Measurements from ENCODE around the gene CYTH4. TPM values are rescaled to one million over a fixed set of nuclear protein-coding genes. Genes with fewer than 3 reads are reported as not detected.

Gene CYTH4
- total and polyA plus RNA-seq, 10 of the 15 experiments (the other 5 are each of a cell fraction or from before 2014, with no cell fraction given), result 1.5 to 27.3 (median 16.9) TPM

GRCh38 chr22:37244922-37245722, 37.2 kb upstream of the CYTH4 start:
- peaks cover 13% of the 10 kb centered on the region in 2 experiments for H3K36me3 ChIP-seq (ENCODE audit: control insufficient read depth in 2 of 2, insufficient read depth in 2 of 2, low read length in 1 of 2)
- FAIRE-seq (no peak), ATAC-seq (peak; percentile 31), DNase-seq (ENCODE audit: low read depth, low spot score) (no peak)
- POLR2A ChIA-PET, result interaction anchor here (0.5 to 12.5 kb wide), 14 partner anchors 10 to 98 kb away, joined by 3 to 246 read pairs (median 5); no protein-coding TSS in a partner anchor
- peaks cover 44% of the 10 kb centered on the region for H3K79me2 ChIP-seq (ENCODE audit: control insufficient read depth, insufficient read depth, low read length)
- peak overlapping the region; percentile 73 for H3K4me2 ChIP-seq (ENCODE audit: control insufficient read depth, insufficient read depth)
- RAD21 ChIA-PET (ENCODE audit: unreplicated experiment), result interaction anchor here (0.7 to 9.8 kb wide), 11 partner anchors 9 to 95 kb away, joined by 4 to 196 read pairs (median 25); partner anchors contain the start of gene IL2RB
- no TSS peak for BruUV-seq (replicated peaks)
- peak overlapping the region; percentile 96 for H3K27ac ChIP-seq (ENCODE audit: control insufficient read depth, insufficient read depth)
- peaks cover 44% of the 10 kb centered on the region for H3K4me1 ChIP-seq (ENCODE audit: control insufficient read depth, insufficient read depth, low read length)
- intact Hi-C loops (cut with micrococcal nuclease; ENCODE audit: unreplicated experiment), result loop anchor here (2.0 to 5.0 kb wide), 2 partner anchors 20 to 83 kb away; no protein-coding TSS in a partner anchor
- 0 out of 2 replicates have a peak, but pooled peaks cover 1% of the 10 kb centered on the region for H4K20me1 ChIP-seq (ENCODE audit: control insufficient read depth, insufficient read depth)
- H2AFZ ChIP-seq (ENCODE audit: control insufficient read depth, low read depth, low read length), result peak overlapping the region; percentile 37; the same call in 1 of the 2 replicates
- CTCF ChIA-PET, result interaction anchor here (0.5 to 12.8 kb wide), 21 partner anchors 8 to 774 kb away, joined by 3 to 265 read pairs (median 4); no protein-coding TSS in a partner anchor
- SMC1A ChIA-PET (ENCODE audit: uncharacterized antibody, unreplicated experiment), result interaction anchor here (0.7 to 10.3 kb wide), 16 partner anchors 10 to 105 kb away, joined by 3 to 165 read pairs (median 8); partner anchors contain the start of gene IL2RB
- under 1% methylated on average over 22 of the region's 22 CpGs for WGBS (ENCODE audit: insufficient coverage, insufficient replicate concordance, low lambda C conversion rate, missing lambda C conversion rate)
- no peaks in the 10 kb centered on the region for H3K9me3 ChIP-seq (replicated peaks; ENCODE audit: control insufficient read depth, insufficient read depth, low read length)
- in situ Hi-C loops (cut with MboI), result no loop called here
- peak overlapping the region; percentile 38 for H3K9ac ChIP-seq (ENCODE audit: control insufficient read depth, insufficient read depth, low read length)
- no peaks in the 10 kb centered on the region for H3K27me3 ChIP-seq (replicated peaks in 1 of 2; ENCODE audit: control insufficient read depth in 2 of 2, insufficient read depth in 2 of 2, low read length in 1 of 2)
- peak overlapping the region; percentile 91; the same call in 1 of the 2 replicates for H3K4me3 ChIP-seq
- no peak; the same call in 1 of the 2 replicates for TF ChIP-seq SMARCA5 (IDR thresholded peaks at IDR 0.05)
- no peak for TF ChIP-seq ZBTB11 (CRISPR knock-in tag; IDR thresholded peaks at IDR 0.05)
- no peak for TF ChIP-seq NR2C2 (IDR thresholded peaks at IDR 0.05; ENCODE audit: borderline replicate concordance, control insufficient read depth, insufficient read length, low read depth)
- TF ChIP-seq NKRF (conservative IDR thresholded peaks at IDR 0.05), result no peak
- TF ChIP-seq RELB (IDR thresholded peaks at IDR 0.05; ENCODE audit: low read depth), result no peak
- TF ChIP-seq ZBED1 (IDR thresholded peaks at IDR 0.05; ENCODE audit: borderline replicate concordance), result no peak
- TF ChIP-seq SUZ12 (IDR thresholded peaks at IDR 0.05; ENCODE audit: unreplicated experiment), result no peak
- TF ChIP-seq NR2F1 (conservative IDR thresholded peaks at IDR 0.05), result peak; percentile 64
- TF ChIP-seq IKZF1 (conservative IDR thresholded peaks at IDR 0.05), result peak; percentile 43; the same call in 1 of the 2 replicates
- no peak for TF ChIP-seq SMC3 (IDR thresholded peaks at IDR 0.05; ENCODE audit: borderline replicate concordance, low read length)
- no peak for TF ChIP-seq PBX3 (IDR thresholded peaks at IDR 0.05; ENCODE audit: insufficient replicate concordance, low read depth, low read length)
- TF ChIP-seq NFYB (IDR thresholded peaks at IDR 0.05; ENCODE audit: insufficient read depth, low read depth, low read length), result peak; percentile 50; the same call in 1 of the 2 replicates

Data from GM12878 (cell line).